NOMO-1 treated with dmso at 0.1 percent for 144 hours (cell line): ENCODE data around the gene ATP2C2.
A peak's percentile ranks its signal among the peaks of the same experiment; 100 is the strongest.

ENCODE experiments used
- DNase-seq: peaks from one replicate; lab custom pipeline; 2025; ENCODE audit not compliant: unreplicated experiment; lab: John Stamatoyannopoulos, UW

ATP2C2 gene

GRCh38 chr16:84509032-84509950, 141.0 kb downstream of the ATP2C2 start:
- no peak for DNase-seq

GRCh38 chr16:84511180-84511800, 143.0 kb downstream of the ATP2C2 start:
- DNase-seq = peak; percentile 31

GRCh38 chr16:84511831-84512230, 143.5 kb downstream of the ATP2C2 start:
- no peak for DNase-seq

- DNase-seq = no peak
These were observed 144.8 kb downstream of the ATP2C2 start for GRCh38 chr16:84513123-84513522.

- no peak for DNase-seq
These were observed 145.3 kb downstream of the ATP2C2 start for GRCh38 chr16:84513666-84514065.
